Measurements from ENCODE around the gene CALR.

GRCh38 chr19:12924621-12925310 lies 13.6 kb upstream of the CALR start:
- TF ChIP-seq EZH2 (IDR thresholded peaks at IDR 0.05; ENCODE audit: low read length) = no peak
- no peak for TF ChIP-seq CTCF (optimal IDR thresholded peaks at IDR 0.05 in 1 of 3, IDR thresholded peaks at IDR 0.05 in 1 of 3, conservative IDR thresholded peaks at IDR 0.05 in 1 of 3; ENCODE audit: extremely low read depth in 1 of 3, insufficient read depth in 2 of 3, low read length in 3 of 3)

Measured in keratinocyte (primary cell).